Neutrophil (primary cell): ENCODE results near the gene ZMAT5.

Experiments
- H3K27ac ChIP-seq: fragments of 200-600 bp; sonication (generic); 2 replicates; pipeline ENCODE4 v1.5.1; 2016; ENCODE audit warnings: mild to moderate bottlenecking, moderate library complexity
- H3K27me3 ChIP-seq: fragments of 200-600 bp; sonication (generic); 2 replicates; pipeline ENCODE4 v1.6.0; 2016; ENCODE audit warnings: mild to moderate bottlenecking
- H3K36me3 ChIP-seq: fragments of 200-600 bp; sonication (generic); 2 replicates; pipeline ENCODE4 v1.5.1; 2017
- H3K4me1 ChIP-seq, 2 experiments: fragments of 200-600 bp in 1 of 2; sonication (generic) in 1 of 2; 1 replicate in 1 of 2; 2 replicates in 1 of 2; pipeline versions ENCODE4 v1.5.1 to v1.6.1; 2013 to 2016; ENCODE audit warnings: low read depth in 1 of 2, low read length in 1 of 2, mild to moderate bottlenecking in 1 of 2, moderate library complexity in 1 of 2; ENCODE audit not compliant: control insufficient read depth in 1 of 2, insufficient read depth in 1 of 2
- H3K4me3 ChIP-seq, 2 experiments: fragments of 200-600 bp in 1 of 2; sonication (generic) in 1 of 2; 1 replicate in 1 of 2; 2 replicates in 1 of 2; pipeline ENCODE4 v1.5.1; 2013 to 2016; ENCODE audit warnings: low read depth in 1 of 2, low read length in 1 of 2, mild to moderate bottlenecking in 1 of 2, moderate library complexity in 1 of 2
- H3K9me3 ChIP-seq: fragments of 200-600 bp; sonication (generic); 2 replicates; pipeline ENCODE4 v1.5.1; 2016
- CTCF ChIP-seq: fragments of 200-600 bp; sonication (generic); IDR thresholded peaks from 2 replicates; pipeline ENCODE4 v1.5.1; 2016; ENCODE audit warnings: antibody characterized with exemption

ZMAT5 gene

GRCh38 chr22:29813563-29813962 lies 46.8 kb upstream of the ZMAT5 start:
- TF ChIP-seq CTCF: no peak
- peaks cover 79% of the 10 kb centered on the region for H3K36me3 ChIP-seq
- H3K9me3 ChIP-seq: no peaks in the 10 kb centered on the region
- no peak overlapping the region for H3K27ac ChIP-seq
- H3K4me1 ChIP-seq: no peaks in the 10 kb centered on the region
- no peak overlapping the region for H3K4me3 ChIP-seq
- H3K27me3 ChIP-seq: no peaks in the 10 kb centered on the region

GRCh38 chr22:29813126-29813525 lies 46.3 kb upstream of the ZMAT5 start:
- peaks cover 84% of the 10 kb centered on the region for H3K36me3 ChIP-seq

GRCh38 chr22:29811377-29811776 lies 44.6 kb upstream of the ZMAT5 start:
- H3K4me1 ChIP-seq: no peaks in the 10 kb centered on the region
- H3K4me3 ChIP-seq: no peak overlapping the region
- H3K27ac ChIP-seq: no peak overlapping the region
- H3K27me3 ChIP-seq: no peaks in the 10 kb centered on the region
- no peaks in the 10 kb centered on the region for H3K9me3 ChIP-seq
- H3K36me3 ChIP-seq: peaks cover 85% of the 10 kb centered on the region
- no peak for TF ChIP-seq CTCF

More at GRCh38 chr22:29813126-29813525, 46.3 kb upstream of the ZMAT5 start:
- H3K4me3 ChIP-seq: no peak overlapping the region
- H3K9me3 ChIP-seq: no peaks in the 10 kb centered on the region
- no peaks in the 10 kb centered on the region for H3K4me1 ChIP-seq
- H3K27ac ChIP-seq: no peak overlapping the region
- no peak for TF ChIP-seq CTCF
- H3K27me3 ChIP-seq: no peaks in the 10 kb centered on the region

GRCh38 chr22:29810216-29810615 lies 43.4 kb upstream of the ZMAT5 start:
- Histone ChIP-seq H3K36me3 (peaks cover 85% of the 10 kb centered on the region), H3K27ac (no peak overlapping the region), H3K4me3 (no peak overlapping the region), H3K27me3 (no peaks in the 10 kb centered on the region), H3K4me1 (no peaks in the 10 kb centered on the region), H3K9me3 (no peaks in the 10 kb centered on the region)
- no peak for TF ChIP-seq CTCF

- Histone ChIP-seq H3K36me3 (peaks cover 74% of the 10 kb centered on the region), H3K4me1 (no peaks in the 10 kb centered on the region), H3K27me3 (no peaks in the 10 kb centered on the region), H3K4me3 (no peak overlapping the region), H3K9me3 (no peaks in the 10 kb centered on the region), H3K27ac (no peak overlapping the region)
- TF ChIP-seq CTCF: no peak
Observed at GRCh38 chr22:29806196-29806595, 39.4 kb upstream of the ZMAT5 start.

- H3K4me1 ChIP-seq: peaks cover 1 to 2% of the 10 kb centered on the region in 2 experiments
- H3K9me3 ChIP-seq: no peaks in the 10 kb centered on the region
- TF ChIP-seq CTCF: no peak
- no peak overlapping the region for H3K27ac ChIP-seq
- H3K36me3 ChIP-seq: peaks cover 71% of the 10 kb centered on the region
- no peaks in the 10 kb centered on the region for H3K27me3 ChIP-seq
- H3K4me3 ChIP-seq: no peak overlapping the region
Observed at GRCh38 chr22:29804985-29805384, 38.2 kb upstream of the ZMAT5 start.
